Measurements from ENCODE around the gene DNM2.
"Not testable (repeated sequence)": the region's sequence is repeated elsewhere in the genome, so short reads cannot be mapped to it uniquely, and the experiment has no call there.

Gene DNM2

GRCh38 chr19:10868872-10869547, 151.1 kb downstream of the DNM2 start:
- no peak for DNase-seq (ENCODE audit: low spot score)

- not testable (repeated sequence) for DNase-seq (ENCODE audit: low spot score)
Observed at GRCh38 chr19:10869872-10870311, 152.0 kb downstream of the DNM2 start.

- DNase-seq (ENCODE audit: low spot score) = no peak
Observed at GRCh38 chr19:10870501-10870954, 152.6 kb downstream of the DNM2 start.

GRCh38 chr19:10870955-10871603, 153.2 kb downstream of the DNM2 start, which contains the start of gene CARM1:
Gene CARM1 (plus strand): TSS chr19:10871553. CDS start chr19:10871703, 150 bp downstream.
- DNase-seq (ENCODE audit: low spot score) = peak; percentile 100

GRCh38 chr19:10871711-10872545, 154.0 kb downstream of the DNM2 start:
- DNase-seq (ENCODE audit: low spot score) = peak; percentile 36

- DNase-seq (ENCODE audit: low spot score) = no peak
Observed at GRCh38 chr19:10872546-10873107, 154.7 kb downstream of the DNM2 start.

- no peak for DNase-seq (ENCODE audit: low spot score)
Observed at GRCh38 chr19:10874024-10874423, 156.1 kb downstream of the DNM2 start.

GRCh38 chr19:10876459-10877240, 158.8 kb downstream of the DNM2 start:
- peak; percentile 58 for DNase-seq (ENCODE audit: low spot score)

GRCh38 chr19:10877608-10878007, 159.7 kb downstream of the DNM2 start:
- DNase-seq (ENCODE audit: low spot score) = not testable (repeated sequence)

GRCh38 chr19:10878253-10878652, 160.4 kb downstream of the DNM2 start:
- no peak for DNase-seq (ENCODE audit: low spot score)

Measured in Ammon's horn (tissue), 1 donor.